ENCODE results near the gene MLANA.
"Not testable (repeated sequence)": the region's sequence is repeated elsewhere in the genome, so short reads cannot be mapped to it uniquely, and the experiment has no call there.

MLANA gene

DNA sequence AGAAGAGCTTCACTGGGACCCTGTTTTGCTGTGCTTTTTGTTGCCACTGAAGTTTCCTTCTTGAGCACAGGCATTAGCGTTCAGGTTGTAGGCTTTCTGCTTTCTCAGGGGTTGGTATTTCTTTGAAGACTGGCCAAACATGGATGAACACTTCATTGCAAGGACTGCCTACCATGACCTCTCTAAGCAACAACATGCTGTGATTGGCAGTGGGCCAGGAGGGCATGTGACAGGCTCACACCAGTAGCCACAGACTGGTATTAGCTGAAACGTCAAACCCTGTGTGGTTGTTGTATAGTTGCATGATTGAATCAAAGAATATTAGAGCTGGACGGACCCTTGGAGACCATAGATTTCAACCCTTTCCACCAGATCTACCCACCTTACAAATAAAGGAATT, 20.0 kb upstream of the MLANA start:
- no peak for DNase-seq

DNA sequence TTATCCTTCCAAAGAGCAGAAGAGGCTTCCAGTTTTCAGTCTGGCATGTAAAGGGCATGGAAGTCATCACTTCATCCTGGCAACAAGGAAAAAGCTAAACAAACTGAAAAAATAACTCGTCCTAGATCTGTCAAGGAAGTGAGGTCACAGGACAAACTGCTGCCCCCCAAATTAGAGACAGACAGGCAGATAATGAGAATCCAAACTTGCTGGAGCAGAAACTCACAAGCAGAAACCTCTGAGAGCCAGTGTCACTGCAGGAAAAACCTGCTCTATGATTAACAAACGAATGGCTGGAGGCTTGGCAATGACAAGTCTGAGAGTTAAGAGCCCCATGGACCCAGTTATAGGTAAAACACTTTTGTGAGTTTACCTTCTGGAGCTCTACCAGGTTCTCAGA, 18.9 kb upstream of the MLANA start:
- no peak for DNase-seq

DNA sequence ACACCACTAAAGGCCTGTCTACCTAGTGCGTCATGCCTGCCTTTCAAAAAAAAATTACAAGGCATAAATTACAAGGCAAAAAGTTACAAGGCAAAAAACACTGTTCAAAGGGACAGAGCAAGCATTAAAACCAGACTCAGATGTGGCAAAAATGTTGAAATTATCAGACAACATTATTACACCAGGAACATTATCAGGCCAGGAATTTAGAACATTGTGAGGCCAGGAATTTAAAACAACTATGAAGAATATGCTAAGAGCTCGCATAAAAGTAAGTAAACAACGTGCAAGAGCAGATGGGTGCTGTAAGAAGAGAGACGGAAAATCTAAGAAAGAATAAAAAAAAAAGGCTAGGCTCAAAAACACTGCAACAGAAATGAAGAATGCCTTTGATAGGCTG, 18.2 kb upstream of the MLANA start:
- no peak for DNase-seq

DNA sequence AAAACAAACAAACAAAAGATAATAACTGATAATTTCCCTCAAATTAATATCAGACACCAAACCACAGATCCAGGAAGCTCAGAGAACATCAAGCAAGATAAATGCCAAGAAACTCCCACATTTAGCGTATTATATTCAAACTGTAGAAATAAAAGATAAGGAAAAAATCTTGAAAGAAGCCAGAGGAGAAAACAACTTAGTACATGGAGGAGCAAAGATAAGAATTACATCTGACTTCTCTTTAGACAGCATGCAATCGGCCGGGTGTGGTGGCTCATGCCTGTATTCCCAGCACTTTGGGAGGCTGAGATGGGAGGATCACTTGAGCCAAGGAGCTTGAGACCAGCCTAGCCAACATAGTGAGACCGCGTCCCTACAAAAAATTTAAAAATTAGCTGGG, 17.2 kb upstream of the MLANA start:
- DNase-seq: no peak

DNA sequence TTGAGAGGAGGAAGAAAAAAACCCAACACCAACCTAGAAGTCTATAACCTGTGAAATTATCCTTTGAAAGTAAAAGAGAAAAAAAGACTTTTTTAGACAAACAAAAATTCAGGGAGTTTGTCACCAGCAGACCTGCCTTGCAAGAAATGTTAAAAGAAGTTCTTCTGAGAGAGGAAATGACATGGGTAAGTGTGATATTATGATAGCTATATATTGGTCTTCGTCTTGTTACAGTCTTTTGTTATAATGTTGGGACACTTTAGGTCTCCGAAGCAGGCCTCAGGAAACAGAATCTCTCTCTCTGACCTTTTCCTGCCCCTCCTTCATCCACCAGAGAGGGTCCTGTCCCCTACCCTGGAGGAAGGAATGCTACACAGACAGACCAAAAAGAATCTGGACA, 16.6 kb upstream of the MLANA start:
- no peak for DNase-seq

DNA sequence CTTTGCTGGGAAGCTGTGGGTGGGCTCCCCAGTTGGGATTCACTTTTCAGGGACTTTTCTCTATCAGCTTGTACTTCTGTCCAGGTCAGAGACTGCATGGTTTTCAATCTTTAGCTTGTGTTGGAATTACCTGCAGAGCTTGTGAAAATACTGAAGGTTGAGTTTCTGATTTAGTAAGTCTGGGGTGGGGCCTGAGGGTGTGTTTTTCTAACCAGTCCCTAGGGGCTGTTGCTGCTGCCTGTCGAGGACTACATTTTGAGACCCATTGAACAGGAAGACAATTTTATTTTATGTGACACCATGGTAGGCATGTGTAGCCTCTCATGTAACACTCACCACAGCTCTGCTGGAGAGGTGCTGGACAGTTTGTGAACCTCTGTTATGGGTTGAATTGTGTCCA, 14.7 kb upstream of the MLANA start:
- DNase-seq: no peak

DNA sequence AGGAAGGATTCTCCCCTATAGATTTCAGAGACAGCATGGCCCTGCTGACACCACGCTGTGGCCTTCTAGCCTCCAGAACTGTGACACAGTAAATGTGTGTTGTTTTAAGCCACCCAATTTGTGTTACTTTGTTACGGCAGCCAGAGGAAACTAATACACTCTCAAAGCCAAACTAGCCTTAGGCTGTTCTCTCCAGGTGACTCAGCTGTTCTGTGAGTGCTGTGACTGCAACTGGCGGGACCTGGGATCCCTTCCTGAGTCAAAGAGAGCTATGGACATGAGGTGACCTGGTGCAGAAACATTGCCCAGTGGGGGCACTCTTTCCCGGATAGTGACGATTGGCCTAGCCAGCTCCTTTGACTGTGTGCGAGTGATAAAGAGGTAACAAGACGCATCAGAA, 14.0 kb upstream of the MLANA start:
- no peak for DNase-seq

DNA sequence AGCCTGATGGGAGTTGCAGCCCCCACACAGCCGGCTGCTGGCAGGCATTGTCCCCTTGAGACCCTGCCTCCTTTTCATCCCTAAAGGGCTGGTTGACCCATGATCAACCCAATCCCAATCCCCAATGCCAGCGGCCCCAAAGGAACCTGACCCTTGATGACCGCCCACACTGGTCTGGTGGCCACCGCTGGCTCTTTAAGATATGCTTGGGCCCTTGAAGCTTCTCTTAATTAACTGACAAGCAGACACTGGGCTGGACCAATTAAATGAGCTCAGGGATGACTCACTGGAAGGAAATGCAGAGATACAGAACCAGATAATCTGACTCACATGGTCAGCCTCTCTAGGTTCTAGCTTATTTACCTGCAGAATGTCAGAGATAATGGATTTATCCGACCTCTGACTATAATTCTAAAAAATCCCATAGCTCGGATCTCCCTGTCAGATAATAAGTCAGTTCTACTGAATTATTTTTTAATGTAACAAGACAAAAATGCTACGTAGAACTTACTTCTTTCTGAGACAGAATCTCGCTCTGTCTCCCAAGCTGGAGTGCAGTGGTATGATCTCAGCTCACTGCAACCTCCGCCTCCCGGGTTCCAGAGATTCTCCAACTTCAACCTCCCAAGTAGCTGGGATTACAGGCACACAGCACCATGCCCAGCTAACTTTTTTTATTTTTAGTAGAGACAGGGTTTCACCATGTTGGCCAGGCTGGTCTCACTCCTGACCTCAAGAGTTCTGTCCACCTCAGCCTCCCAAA, 11.1 kb upstream of the MLANA start:
- DNase-seq: no peak

DNA sequence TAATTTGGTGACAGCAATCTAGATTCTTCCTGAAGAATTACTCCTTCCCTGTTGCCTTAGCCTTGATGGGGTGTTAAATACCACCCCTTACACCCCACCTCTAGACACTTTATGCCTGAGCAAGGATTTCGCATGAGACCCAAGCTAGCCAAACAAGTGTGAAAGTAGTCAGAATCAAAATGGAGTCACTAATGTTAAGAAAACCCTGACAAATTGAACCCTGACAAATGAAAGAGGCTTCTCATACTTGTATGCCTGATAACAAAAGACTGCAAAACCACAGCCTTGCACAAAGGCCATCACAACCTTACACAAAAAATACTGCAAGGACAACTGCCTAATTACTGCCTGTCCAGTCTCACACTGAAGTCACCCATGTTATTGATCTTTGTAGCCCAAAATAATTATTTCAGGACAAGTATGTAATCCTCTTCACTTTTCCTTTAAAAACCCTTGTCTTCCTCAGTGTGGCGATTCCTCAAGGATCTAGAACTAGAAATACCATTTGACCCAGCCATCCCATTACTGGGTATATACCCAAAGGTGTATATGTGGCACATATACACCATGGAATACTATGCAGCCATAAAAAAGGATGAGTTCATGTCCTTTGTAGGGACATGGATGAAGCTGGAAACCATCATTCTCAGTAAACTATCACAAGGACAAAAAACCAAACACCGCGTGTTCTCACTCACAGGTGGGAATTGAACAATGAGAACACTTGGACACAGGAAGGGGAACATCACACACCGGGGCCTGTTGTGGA, 8.3 kb upstream of the MLANA start:
- not testable (repeated sequence) for DNase-seq

DNA sequence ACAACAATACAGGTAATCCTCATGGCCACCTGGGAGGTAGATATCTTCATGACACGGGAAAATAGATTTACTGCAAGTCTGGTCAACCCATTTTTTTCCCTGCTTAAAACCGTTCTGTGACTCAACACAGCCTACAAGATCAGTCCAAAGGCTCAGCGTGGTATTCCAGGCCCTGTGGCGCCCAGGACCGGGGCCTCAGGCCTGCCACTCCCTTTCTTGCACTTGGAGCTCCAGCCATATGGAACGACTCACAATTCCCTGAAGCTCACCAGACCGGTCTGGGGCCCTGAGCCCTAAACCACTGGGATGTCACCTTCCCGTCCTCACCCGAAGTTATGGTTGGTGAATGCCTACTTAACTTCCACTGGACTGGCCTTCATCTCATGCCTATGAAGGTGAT, 6.5 kb upstream of the MLANA start:
- no peak for DNase-seq

DNA sequence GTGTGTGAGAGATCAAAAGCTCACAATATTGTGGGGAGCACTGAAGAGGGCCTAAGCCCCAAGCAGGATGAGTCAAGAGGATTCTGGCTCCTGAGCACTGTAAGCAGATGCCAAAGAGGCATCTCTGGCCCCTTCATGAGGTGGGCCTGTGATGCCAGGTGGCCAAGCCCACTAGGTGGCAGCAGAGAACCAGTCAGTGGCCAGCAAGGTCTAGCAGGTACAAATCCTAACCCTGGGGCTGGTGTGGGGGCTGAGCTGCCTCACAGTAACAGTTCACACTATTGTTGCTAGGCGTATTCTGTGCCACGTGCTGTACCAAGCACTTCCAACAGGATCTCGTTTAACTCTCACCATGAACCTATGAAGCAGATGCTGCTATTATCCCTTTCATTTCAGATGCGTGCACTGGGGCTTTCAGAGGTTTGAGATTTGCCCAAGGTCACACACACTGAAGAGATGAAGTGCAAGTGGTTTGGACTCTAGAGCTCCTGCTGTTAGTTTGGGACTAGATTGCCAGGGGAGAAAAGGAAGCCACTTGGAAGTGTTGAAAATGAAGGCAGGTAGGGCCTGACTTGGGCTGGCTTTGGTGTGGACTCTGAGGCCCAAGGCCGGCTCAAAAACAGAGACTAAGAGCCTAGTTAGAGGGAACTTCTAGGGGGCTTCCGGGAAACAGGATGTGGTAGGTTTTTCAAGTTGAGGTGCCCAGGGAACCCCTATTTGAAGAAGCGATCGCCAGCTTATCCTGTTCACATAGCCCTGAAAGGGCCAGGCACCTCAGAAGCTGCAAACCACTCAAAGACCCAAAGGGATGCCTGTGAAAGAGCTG, 4.4 kb upstream of the MLANA start:
- peak; percentile 64 for DNase-seq

DNA sequence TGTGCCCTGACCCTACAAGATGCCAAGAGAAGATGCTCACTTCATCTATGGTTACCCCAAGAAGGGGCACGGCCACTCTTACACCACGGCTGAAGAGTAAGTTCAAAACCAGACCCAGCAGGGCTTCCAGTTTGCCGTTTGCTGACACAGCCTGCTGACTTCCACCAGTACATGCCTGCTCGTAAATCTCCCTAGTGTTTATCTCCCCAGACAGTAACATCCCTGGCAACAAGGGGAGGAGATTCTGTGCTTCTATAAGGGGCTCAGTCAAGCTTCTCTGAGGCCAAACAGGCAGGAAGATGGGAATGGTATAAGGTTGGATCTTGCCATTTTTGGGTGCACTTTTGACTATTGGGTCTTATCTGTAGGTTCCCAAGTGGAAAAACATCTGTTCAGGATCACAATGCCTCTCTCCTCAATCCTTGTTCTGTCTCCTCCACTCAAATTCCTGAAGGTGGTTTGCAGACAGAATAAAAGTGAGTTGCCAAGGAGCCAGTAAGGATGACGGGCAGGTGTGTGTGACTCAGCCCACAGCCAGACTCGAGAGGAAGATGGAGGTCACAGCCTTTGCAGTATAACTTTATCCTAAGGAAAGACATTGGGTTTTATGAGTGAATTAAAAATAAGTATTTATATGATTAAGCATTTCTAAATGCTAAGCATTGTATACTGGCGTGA, 1.9 kb downstream of the MLANA start:
- no peak for DNase-seq

DNA sequence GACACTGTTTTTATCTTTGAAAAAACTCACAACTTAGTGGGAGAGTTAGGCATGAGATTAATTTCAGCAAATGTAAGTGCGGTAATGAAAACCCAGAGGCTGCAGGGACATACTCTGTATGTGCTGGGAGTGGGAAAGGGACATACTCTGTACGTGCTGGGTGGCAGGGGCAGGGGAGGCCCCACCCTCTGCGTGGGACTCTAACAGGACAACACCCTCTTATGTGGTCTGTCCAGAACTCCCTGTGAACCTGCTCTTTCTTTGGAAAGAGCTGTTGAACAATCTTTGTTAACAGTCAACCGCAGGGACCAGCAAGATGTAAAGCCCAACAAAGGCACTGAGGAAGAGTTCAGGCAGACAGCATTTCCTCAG, 2.4 kb downstream of the MLANA start:
- DNase-seq: no peak

DNA sequence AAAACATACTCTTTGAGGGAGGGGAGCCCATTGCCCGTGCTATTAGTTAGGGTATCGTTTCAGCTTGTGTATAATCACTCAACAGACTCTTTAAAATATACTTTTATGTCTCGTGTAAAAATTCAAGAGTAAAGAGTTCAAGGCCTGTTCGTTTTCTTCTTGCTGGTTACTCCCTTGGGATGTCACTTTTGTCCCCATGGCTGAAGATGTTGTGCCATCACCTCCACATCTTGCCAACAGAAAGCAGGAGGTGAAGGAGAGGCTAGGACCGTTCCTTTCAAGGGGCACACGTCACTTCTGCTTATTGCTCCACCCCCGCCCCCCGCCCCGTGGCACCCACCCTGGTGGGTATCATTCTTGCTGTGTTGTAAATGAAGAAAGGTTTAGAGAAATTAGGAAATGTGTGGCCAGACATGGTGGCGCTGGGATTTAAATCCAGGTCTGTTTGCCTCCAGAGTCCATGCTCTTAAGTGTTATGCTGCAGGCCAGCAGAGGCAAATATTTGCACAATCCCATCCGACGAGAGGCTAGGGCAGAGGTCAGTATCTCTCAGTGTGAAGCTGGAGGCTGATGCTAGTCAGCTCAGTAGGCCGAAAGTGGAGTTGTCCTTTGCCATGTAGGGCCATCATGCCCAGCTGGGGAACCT, 3.0 kb downstream of the MLANA start:
- no peak for DNase-seq

DNA sequence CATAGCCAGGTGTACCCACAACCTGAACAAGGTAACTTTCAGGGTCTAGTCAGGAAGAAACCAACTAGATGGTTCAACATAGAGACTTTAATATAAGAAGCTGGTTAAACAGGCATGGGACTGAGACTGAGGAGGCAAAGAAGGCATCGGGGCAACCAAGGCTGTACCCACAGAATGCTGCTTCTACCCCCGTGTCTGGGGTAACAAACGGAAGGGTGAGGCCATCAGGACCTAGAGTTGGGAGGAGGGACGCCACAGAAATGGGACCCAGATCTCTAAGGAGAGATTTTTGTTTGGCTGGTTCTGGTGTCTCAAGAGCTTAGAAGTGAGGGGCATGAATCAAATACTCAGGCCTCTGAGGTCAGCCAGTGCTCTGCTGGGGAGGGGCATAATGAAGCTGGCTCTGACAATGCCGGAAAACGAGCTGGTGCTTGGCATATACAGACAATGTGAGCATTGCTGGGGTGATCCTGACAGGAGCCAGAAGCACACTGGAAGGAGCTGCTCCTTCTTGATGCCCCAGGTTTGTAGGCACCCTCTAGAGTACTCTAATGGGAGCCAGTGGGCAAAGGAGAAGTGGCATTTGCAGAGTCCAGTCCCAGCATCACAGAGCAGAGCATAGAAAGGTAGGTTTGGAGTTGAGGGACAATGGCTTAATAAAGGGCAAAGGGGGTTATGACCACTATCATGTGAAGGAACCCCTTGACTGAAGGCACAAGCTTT, 3.7 kb downstream of the MLANA start:
- DNase-seq: no peak

DNA sequence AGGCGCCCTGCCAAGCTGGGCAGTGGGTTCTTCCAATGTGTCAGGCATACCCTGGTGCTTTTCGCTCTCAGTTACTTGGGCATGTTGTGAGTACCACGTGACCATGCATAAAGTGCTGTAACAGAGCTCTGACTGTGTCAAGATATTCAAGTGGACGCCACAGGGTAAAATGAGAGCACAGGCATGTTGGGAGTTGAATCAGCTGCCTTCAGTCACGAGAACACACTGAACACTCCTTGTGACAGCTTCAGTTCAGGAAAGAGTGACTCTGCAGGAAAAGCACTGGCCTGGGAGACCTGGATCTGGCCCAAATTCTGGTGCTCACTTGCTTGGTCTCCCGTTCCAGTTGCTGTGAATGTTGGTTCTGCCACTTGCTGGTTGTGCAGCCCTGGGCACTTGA, 5.1 kb downstream of the MLANA start:
- DNase-seq: no peak

DNA sequence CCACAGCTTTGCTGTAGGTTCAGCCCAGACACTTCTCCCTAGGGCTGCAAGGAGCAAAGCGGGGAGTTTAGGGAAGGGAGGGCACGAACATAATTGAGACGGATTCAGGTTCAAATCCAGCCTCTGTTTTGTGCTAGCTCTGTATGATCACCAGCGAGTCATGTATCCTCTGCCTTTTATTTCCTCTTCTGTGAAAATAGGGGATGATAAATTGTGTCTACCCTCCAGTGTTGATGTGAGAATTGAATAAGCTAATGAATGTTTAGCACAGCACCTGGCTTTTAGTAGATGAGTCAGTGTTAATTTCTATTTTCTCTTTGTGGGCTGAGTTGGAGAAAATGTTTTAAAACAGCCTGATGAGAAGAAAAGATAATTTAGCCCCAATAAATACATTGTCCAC, 6.2 kb downstream of the MLANA start:
- DNase-seq: no peak

DNA sequence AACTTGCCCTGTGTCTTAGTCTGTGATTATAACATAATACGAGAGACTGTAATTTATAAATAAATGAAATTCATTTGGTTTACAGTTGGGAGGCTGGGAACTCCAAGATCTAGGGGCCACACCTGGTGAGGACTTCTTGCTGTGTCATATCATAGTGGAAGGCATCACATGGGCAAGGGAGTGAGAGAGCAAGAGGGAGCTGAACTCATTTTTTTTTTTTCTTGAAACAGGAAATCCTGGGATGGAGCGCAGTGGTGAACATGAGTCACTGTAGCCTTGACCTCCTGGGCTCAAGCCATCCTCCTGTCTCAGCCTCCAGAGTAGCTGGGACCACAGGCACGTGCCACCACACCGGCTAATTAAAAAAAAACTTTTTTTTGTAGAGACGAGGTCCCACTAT, 7.2 kb downstream of the MLANA start:
- DNase-seq: no peak

DNA sequence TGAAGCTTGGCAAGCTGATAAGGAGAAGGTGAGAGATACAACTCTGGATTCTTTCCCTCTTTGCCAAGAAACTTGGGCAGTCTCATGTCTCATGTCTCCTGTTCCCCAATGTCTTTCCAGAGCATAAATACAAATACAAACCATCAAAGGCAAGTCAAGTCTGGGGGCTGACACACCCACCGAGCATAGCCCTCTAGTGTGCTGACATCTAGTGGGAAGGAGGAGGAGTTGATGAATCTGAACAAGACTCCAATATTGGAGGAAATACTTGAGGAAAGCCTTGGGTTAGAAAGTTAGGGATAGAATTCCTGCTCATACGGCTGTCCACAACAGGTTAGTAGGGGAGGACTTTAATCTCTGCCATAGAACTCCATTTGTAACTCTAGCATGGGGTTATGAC, 8.6 kb downstream of the MLANA start:
- no peak for DNase-seq

DNA sequence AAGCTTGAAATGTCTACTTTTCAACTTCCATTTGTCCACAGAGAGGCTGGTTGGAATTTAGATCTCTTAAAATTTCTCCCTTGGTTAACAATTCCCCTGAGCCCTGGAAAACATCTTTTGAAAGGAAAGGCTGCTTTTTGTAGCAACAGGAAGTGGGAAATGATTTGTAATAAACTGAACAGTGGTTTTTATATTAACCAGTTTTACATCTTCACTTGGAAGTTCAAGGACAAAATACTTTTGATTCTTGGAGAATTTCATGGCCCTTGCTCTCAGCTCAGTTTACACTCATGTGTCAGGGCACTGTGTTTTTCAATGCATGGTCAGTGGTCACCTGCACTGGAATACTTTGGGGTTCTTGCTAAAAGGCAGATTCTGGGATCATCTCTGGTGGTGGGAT, 9.9 kb downstream of the MLANA start:
- no peak for DNase-seq

DNA sequence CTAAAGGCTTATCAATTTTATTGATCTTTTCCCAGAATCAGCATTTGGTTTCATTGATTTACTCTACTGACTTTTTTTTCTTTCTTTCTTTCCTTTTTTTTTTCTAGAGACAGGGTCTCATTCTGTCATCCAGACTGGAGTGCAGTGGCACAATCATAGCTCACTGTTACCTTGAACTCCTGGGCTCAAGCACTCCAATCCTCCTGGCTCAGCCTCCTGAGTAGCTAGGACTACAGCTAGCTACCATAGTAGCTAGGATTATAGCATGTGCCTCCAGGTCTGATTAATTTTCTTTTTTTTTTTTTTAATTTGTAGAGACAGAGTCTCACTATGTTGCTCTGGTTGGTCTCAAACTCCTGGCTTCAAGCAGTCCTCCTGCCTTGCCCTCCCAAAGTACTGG, 11.7 kb downstream of the MLANA start:
- DNase-seq: no peak

DNA sequence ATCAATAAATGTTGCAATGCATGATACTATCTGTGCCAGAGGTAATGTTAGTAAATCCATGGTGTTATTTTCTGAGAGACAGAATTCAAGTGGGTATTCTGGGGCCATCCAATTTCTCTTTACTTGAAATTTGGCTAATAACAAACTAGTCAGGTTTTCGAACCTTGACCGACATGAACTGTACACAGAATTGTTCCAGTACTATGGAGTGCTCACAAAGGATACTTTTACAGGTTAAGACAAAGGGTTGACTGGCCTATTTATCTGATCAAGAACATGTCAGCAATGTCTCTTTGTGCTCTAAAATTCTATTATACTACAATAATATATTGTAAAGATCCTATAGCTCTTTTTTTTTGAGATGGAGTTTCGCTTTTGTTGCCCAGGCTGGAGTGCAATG, 18.2 kb downstream of the MLANA start:
- no peak for DNase-seq
